Measurements from ENCODE around the gene FOXP1.

Gene FOXP1

DNA sequence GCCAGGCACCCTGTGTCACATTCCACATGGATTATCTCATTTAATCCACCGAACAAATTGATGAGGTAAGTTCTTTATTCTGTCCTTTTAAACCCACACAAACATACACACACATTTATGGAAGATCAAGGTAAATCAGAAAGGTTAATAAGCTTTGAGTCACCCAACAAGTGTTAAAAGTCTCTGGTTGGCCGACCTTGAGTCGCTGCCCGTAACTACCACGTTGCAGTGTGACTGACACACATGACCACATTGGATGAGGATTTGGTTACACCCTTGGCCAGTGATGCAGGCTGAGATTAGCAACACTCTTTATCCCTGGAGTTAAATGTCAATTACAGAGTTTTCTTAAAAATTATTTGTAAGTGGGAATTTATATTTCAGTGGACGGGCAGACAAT is 19.2 kb downstream of the FOXP1 start:
- no peaks in the 10 kb centered on the region for H3K36me3 ChIP-seq (ENCODE audit: control insufficient read depth, insufficient read depth, low read length)
- no peaks in the 10 kb centered on the region; the same call in 1 of the 2 replicates for H3K4me1 ChIP-seq (ENCODE audit: control insufficient read depth, insufficient read depth, low read length)
- no peaks in the 10 kb centered on the region for H3K9me3 ChIP-seq (ENCODE audit: control insufficient read depth, insufficient read depth, low read length)
- no peak overlapping the region for H3K4me3 ChIP-seq (ENCODE audit: low read depth, low read length)
- H3K27me3 ChIP-seq (ENCODE audit: control insufficient read depth, insufficient read depth, low read length) = no peaks in the 10 kb centered on the region
- no peak overlapping the region for H3K9ac ChIP-seq (ENCODE audit: low read depth, low read length)
- H3K27ac ChIP-seq (ENCODE audit: low read depth, low read length) = no peak overlapping the region

DNA sequence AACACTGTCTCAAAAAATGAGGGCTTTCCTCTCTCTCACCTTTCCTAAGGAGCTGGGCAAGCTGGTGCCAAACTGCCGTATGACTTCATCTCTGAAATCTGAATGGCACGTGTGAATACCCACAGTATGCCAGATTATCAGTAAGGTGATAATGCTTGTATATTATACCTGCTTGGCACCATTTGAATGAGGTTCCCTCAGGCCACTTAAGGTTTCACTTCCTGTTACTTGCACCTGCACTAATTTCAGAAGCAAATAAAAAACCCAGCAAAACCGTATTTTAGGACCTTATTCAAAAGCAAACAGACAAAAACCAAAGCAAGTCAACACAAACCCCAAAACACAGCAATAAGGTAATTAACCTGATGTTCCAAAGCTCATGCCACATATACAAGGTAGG is 19.7 kb downstream of the FOXP1 start:
- no peak overlapping the region for H3K9ac ChIP-seq (ENCODE audit: low read depth, low read length)
- H3K36me3 ChIP-seq (ENCODE audit: control insufficient read depth, insufficient read depth, low read length) = no peaks in the 10 kb centered on the region
- no peaks in the 10 kb centered on the region; the same call in 1 of the 2 replicates for H3K4me1 ChIP-seq (ENCODE audit: control insufficient read depth, insufficient read depth, low read length)
- H3K4me3 ChIP-seq (ENCODE audit: low read depth, low read length) = no peak overlapping the region
- no peaks in the 10 kb centered on the region for H3K9me3 ChIP-seq (ENCODE audit: control insufficient read depth, insufficient read depth, low read length)
- no peak overlapping the region for H3K27ac ChIP-seq (ENCODE audit: low read depth, low read length)
- no peaks in the 10 kb centered on the region for H3K27me3 ChIP-seq (ENCODE audit: control insufficient read depth, insufficient read depth, low read length)

DNA sequence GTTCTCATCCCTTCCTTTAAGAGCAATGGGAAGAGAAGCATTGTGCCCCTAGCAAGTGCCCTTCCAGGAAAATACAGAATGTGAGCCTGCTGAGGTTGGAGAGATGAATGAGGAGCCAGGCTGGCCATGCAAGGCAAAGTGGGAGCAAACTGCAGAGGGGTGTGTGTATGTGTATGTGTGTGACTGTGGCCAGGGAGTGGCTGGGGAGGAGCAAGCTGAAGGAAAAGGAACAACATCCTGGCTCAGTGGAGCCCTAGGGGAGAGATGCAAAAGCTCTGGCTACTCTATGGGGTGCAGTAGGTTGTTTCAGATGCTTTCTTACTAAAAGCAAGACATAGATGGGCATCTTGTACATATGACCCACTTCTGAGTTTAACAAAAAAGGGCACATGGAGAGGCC is 20.6 kb downstream of the FOXP1 start:
- no peak overlapping the region for H3K27ac ChIP-seq (ENCODE audit: low read depth, low read length)
- no peaks in the 10 kb centered on the region for H3K36me3 ChIP-seq (ENCODE audit: control insufficient read depth, insufficient read depth, low read length)
- no peaks in the 10 kb centered on the region for H3K9me3 ChIP-seq (ENCODE audit: control insufficient read depth, insufficient read depth, low read length)
- no peak overlapping the region for H3K4me3 ChIP-seq (ENCODE audit: low read depth, low read length)
- H3K9ac ChIP-seq (ENCODE audit: low read depth, low read length) = no peak overlapping the region
- no peaks in the 10 kb centered on the region for H3K27me3 ChIP-seq (ENCODE audit: control insufficient read depth, insufficient read depth, low read length)
- no peaks in the 10 kb centered on the region for H3K4me1 ChIP-seq (ENCODE audit: control insufficient read depth, insufficient read depth, low read length)

DNA sequence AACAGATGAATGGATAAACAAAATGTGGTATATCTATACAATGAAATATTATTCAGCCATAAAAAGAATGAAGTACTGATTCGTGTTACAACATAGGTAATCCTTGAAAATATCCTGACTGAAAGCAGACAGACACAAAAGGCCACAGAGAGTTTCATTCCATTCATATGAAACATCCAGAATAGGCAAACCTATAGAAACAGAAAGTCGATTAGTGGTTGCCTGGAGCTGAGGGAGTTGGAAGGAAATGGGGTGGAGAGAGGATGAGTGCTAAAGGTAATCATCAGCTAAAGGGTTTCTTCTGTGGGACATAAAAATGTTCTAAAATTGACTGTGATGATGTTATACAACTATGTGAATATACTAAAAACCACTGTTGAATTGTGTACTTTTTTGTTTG is 22.9 kb downstream of the FOXP1 start:
- H3K9ac ChIP-seq (ENCODE audit: low read depth, low read length) = no peak overlapping the region
- no peaks in the 10 kb centered on the region for H3K27me3 ChIP-seq (ENCODE audit: control insufficient read depth, insufficient read depth, low read length)
- no peaks in the 10 kb centered on the region for H3K4me1 ChIP-seq (ENCODE audit: control insufficient read depth, insufficient read depth, low read length)
- no peak overlapping the region for H3K4me3 ChIP-seq (ENCODE audit: low read depth, low read length)
- no peaks in the 10 kb centered on the region for H3K36me3 ChIP-seq (ENCODE audit: control insufficient read depth, insufficient read depth, low read length)
- no peak overlapping the region for H3K27ac ChIP-seq (ENCODE audit: low read depth, low read length)
- H3K9me3 ChIP-seq (ENCODE audit: control insufficient read depth, insufficient read depth, low read length) = no peaks in the 10 kb centered on the region

DNA sequence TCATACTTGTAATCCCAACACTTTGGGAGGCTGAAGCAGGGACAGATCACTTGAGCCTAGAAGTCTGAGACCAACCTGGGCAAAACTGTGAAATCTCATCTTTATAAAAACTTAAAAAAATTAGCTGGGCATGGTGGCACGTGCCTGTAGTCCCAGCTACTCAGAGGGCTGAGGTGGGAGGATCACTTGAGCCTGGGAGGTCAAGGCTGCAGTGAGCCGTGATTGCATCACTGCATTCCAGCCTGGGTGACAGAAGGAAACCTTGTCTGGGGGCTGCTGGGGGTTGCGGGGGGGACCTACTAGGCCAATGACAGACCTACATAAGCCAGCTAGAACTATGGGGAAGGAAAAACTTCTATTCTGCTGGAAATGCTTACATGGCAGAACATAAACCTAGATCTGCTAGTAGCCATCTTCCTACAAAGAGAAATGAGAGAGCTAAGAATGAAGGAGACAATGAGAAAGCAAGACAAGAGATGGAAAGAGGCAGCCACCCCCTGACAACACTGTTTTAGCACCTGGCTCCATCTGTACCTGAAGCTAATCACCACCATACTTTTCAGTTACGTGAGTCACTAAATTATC is 23.9 kb downstream of the FOXP1 start:
- no peaks in the 10 kb centered on the region for H3K4me1 ChIP-seq (ENCODE audit: control insufficient read depth, insufficient read depth, low read length)
- H3K27ac ChIP-seq (ENCODE audit: low read depth, low read length) = no peak overlapping the region

DNA sequence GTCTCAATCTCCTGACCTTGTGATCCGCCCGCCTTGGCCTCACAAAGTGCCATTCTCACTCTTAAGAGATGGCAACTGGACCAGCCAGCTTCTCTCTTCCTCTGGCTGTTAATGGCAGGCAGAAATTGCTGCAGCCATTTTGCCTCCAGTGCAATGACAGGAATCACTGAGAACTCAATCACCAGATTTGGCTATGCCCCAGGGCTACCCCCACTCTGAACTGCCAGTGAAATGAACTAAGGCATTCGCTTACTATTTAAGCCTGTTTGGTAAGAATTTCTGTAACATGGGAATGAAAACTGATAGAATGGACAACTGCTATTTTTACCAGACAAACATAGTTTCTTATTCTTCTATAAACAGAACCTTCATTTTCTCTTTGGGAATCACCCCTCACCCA is 24.5 kb downstream of the FOXP1 start:
- Histone ChIP-seq H3K9ac (ENCODE audit: low read depth, low read length) (no peak overlapping the region), H3K9me3 (ENCODE audit: control insufficient read depth, insufficient read depth, low read length) (no peaks in the 10 kb centered on the region), H3K27me3 (ENCODE audit: control insufficient read depth, insufficient read depth, low read length) (no peaks in the 10 kb centered on the region), H3K4me3 (ENCODE audit: low read depth, low read length) (no peak overlapping the region), H3K27ac (ENCODE audit: low read depth, low read length) (no peak overlapping the region), H3K36me3 (ENCODE audit: control insufficient read depth, insufficient read depth, low read length) (no peaks in the 10 kb centered on the region), H3K4me1 (ENCODE audit: control insufficient read depth, insufficient read depth, low read length) (no peaks in the 10 kb centered on the region)

More for the DNA sequence above, 23.9 kb downstream of the FOXP1 start:
- H3K4me3 ChIP-seq (ENCODE audit: low read depth, low read length) = no peak overlapping the region
- H3K9me3 ChIP-seq (ENCODE audit: control insufficient read depth, insufficient read depth, low read length) = no peaks in the 10 kb centered on the region
- H3K27me3 ChIP-seq (ENCODE audit: control insufficient read depth, insufficient read depth, low read length) = no peaks in the 10 kb centered on the region
- H3K36me3 ChIP-seq (ENCODE audit: control insufficient read depth, insufficient read depth, low read length) = no peaks in the 10 kb centered on the region
- no peak overlapping the region for H3K9ac ChIP-seq (ENCODE audit: low read depth, low read length)

DNA sequence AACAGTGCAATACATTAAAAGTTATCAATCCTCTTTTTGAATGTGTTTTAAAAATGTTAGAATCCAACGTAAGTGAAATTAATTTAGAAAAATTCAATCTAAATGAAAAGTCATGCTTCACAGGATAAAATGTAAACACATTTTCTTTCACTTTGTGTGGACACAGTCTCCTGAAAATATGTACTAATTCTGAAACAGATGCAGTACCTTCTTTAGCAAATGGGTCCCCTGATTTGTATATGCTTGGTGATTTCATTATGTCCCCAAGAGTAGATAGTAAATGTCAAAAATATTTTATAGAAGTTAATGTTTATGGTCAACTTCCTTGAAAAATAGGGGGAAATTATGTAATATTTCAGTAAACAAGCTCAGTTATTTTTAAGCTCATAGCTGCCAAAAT is 28.9 kb downstream of the FOXP1 start:
- Histone ChIP-seq H3K4me1 (ENCODE audit: control insufficient read depth, insufficient read depth, low read length) (no peaks in the 10 kb centered on the region), H3K27ac (ENCODE audit: low read depth, low read length) (no peak overlapping the region), H3K9me3 (ENCODE audit: control insufficient read depth, insufficient read depth, low read length) (no peaks in the 10 kb centered on the region), H3K36me3 (ENCODE audit: control insufficient read depth, insufficient read depth, low read length) (no peaks in the 10 kb centered on the region), H3K4me3 (ENCODE audit: low read depth, low read length) (no peak overlapping the region), H3K27me3 (ENCODE audit: control insufficient read depth, insufficient read depth, low read length) (no peaks in the 10 kb centered on the region), H3K9ac (ENCODE audit: low read depth, low read length) (no peak overlapping the region)

DNA sequence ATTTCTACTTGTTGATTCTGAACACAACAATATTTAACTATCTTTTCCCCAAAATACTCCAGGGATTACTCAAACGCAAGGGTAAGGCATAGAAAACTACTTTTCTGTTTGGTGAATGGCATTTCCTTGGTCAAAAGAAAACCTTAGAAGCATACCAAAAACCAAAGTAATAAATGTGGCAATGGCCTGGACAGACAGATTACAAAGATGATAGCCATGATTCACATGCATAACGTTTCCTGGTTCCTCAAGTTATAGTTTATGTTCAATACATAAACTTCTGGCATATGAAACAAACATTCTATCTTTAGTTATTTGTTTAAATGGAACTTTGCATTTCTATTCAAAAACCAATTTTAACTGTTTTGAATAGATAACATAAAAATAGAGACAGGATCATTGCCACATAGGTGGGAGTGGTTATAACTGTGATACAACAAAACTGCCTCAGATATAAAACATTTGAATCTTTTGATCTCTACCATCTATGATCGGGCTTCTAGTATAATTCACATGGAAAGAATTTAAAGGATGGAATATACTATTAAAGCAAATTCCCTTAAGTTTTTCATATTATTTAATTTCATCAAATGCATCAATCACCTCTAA is 32.1 kb downstream of the FOXP1 start:
- Histone ChIP-seq H3K27me3 (ENCODE audit: control insufficient read depth, insufficient read depth, low read length) (no peaks in the 10 kb centered on the region), H3K9me3 (ENCODE audit: control insufficient read depth, insufficient read depth, low read length) (no peaks in the 10 kb centered on the region), H3K9ac (ENCODE audit: low read depth, low read length) (no peak overlapping the region), H3K4me3 (ENCODE audit: low read depth, low read length) (no peak overlapping the region), H3K4me1 (ENCODE audit: control insufficient read depth, insufficient read depth, low read length) (no peaks in the 10 kb centered on the region), H3K36me3 (ENCODE audit: control insufficient read depth, insufficient read depth, low read length) (no peaks in the 10 kb centered on the region), H3K27ac (ENCODE audit: low read depth, low read length) (no peak overlapping the region)

DNA sequence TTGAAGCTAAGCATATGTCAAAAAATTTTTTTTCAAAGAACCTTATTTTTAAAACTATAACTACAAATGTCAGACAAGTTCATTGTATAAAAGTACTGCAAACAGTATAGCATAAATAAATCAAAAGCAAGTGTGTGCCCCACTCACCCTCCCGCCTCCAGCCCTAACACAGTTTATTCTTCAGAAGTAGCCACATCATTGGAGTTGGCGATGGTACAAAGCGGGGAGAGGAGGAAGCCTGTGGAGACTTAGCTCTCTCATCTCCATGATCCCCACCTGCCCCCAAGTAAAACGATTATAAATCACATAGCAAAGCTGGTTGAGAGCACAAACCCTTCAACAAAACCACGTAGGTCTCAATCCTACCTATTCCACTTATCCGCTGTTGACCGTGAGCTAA is 33.6 kb downstream of the FOXP1 start:
- H3K36me3 ChIP-seq (ENCODE audit: control insufficient read depth, insufficient read depth, low read length) = no peaks in the 10 kb centered on the region
- no peaks in the 10 kb centered on the region for H3K9me3 ChIP-seq (ENCODE audit: control insufficient read depth, insufficient read depth, low read length)
- no peaks in the 10 kb centered on the region for H3K4me1 ChIP-seq (ENCODE audit: control insufficient read depth, insufficient read depth, low read length)
- no peak overlapping the region for H3K9ac ChIP-seq (ENCODE audit: low read depth, low read length)
- H3K4me3 ChIP-seq (ENCODE audit: low read depth, low read length) = no peak overlapping the region
- no peak overlapping the region for H3K27ac ChIP-seq (ENCODE audit: low read depth, low read length)
- no peaks in the 10 kb centered on the region for H3K27me3 ChIP-seq (ENCODE audit: control insufficient read depth, insufficient read depth, low read length)

DNA sequence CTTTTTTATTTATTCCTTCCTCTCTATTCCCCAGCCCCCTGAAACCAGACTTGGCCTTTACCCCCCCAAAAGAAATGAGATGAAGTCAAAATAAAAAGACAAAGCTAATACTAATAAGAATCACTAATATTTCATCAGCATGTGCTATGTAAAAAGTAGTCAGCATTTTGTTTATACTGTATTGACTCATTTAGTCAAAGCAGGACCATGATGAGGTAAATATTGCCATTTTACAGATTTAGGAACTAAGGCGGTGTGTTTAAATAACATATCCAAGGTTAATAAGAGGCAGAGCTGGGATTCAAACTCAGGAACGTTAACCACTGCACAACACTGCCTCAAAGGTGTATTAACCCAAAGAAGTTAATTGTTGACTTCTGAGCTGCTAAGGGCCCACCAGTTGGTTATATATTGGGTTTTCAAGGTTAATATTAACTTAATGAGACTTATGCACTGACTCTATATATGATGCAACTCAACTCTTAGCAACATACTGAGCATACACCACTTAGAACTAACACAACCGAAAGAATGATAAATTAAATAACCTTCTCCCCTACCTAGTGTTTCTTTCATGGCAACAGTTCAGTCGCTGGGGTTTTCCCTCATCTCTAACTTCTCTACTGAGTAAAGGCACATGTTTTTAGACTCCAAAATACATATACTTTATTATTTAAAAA is 34.7 kb downstream of the FOXP1 start:
- no peak overlapping the region for H3K27ac ChIP-seq (ENCODE audit: low read depth, low read length)
- H3K27me3 ChIP-seq (ENCODE audit: control insufficient read depth, insufficient read depth, low read length) = no peaks in the 10 kb centered on the region
- no peaks in the 10 kb centered on the region for H3K4me1 ChIP-seq (ENCODE audit: control insufficient read depth, insufficient read depth, low read length)

More for the DNA sequence above, 34.7 kb downstream of the FOXP1 start:
- no peak overlapping the region for H3K4me3 ChIP-seq (ENCODE audit: low read depth, low read length)
- H3K9ac ChIP-seq (ENCODE audit: low read depth, low read length) = no peak overlapping the region
- no peaks in the 10 kb centered on the region for H3K36me3 ChIP-seq (ENCODE audit: control insufficient read depth, insufficient read depth, low read length)
- no peaks in the 10 kb centered on the region for H3K9me3 ChIP-seq (ENCODE audit: control insufficient read depth, insufficient read depth, low read length)
